Brain pericyte (primary cell): ENCODE data around the gene PDZD11.
"Not testable (repeated sequence)": the region's sequence is repeated elsewhere in the genome, so short reads cannot be mapped to it uniquely, and the experiment has no call there.

ENCODE experiments used
- DNase-seq: peaks from one replicate; pipeline ENCODE4 v3.0.0-alpha.2; 2012; ENCODE audit warnings: low read depth, low spot score

The PDZD11 gene, protein sequence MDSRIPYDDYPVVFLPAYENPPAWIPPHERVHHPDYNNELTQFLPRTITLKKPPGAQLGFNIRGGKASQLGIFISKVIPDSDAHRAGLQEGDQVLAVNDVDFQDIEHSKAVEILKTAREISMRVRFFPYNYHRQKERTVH

DNA sequence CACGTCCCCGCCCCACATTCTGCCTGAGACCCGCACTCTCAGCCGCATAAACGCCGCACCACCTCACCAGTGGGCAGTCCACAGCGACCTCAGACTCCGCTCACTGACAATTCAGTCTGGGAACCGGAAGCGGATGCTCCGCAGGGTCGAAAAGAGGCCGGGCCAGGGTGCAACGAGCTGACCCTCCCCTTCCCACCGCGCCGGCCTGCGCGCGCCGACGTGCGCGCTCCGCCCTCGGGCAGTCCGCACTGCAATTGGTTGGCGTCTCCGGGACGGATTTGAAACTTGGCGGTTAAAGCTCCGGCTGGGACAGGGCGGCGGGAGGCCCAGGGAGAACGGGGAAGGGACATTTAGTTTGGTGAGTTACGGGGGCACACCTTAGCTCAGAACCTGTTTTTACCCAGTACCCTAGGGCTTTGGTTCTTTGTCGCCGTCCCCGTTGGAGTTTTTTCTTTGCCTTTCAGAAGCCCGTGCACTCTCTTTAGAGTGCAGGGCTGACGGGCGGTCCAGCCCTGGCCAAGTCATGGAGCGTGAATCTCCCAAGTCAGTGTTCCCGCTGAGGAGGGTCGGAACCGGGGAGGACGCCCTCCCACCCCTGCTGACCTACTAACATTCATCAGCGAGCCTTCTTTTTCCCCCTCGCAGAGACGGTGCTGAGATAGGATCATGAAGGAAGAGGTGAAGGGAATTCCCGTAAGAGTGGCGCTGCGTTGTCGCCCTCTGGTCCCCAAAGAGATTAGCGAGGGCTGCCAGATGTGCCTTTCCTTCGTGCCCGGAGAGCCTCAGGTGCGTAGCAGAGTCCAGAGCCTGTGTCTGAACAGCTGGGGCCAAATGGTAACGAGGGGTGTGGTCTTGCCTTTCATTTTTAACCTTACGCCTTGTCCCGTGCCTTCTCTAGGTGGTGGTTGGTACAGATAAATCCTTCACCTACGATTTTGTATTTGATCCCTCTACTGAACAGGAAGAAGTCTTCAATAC, at the start of gene PDZD11, which contains the start of gene KIF4A:
Gene PDZD11 (minus strand): TSS at position 135 of the 978 bp plus-strand sequence. CDS start 586 bp downstream, outside the sequence.
Gene KIF4A (plus strand): TSS at position 312 of the 978 bp plus-strand sequence. CDS start 355 bp downstream, at position 667.
- DNase-seq: peak; percentile 46

DNA sequence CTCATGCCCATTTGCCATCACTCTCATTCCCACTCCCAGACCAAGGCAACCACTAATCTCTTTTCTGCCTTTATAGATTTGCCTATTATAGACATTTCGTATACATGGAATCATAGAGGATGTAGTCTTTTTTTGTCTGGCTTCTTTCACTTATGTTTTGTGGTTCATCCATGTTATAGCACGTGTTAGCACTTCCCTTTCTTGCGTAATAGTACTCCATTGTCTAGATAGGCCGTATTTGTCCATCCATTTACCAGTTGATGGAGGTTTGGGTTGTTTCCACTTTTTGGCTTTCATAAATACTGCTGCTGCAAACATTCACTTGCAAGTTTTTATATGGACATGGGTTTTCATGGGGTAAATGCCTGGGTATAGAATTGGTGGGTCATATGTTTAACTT, 48.6 kb upstream of the PDZD11 start:
- DNase-seq: no peak

DNA sequence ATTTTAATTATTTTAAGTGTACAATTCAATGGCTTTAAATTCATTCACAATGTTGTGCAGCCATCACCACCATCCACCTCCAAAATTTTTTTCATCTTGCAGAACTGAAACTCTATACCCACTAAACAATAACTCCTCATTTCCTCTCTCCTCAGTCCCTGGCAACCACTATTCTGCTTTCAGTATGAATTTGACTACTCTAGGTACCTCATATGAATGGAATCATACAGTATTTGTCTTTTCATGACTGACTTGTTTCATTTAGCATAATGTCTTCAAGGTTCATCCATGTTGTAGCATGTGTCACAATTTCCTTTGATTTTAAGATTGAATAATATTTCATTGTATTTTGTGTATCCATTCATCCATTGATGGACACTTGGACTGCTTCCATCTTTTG, 47.0 kb upstream of the PDZD11 start:
- DNase-seq: no peak

DNA sequence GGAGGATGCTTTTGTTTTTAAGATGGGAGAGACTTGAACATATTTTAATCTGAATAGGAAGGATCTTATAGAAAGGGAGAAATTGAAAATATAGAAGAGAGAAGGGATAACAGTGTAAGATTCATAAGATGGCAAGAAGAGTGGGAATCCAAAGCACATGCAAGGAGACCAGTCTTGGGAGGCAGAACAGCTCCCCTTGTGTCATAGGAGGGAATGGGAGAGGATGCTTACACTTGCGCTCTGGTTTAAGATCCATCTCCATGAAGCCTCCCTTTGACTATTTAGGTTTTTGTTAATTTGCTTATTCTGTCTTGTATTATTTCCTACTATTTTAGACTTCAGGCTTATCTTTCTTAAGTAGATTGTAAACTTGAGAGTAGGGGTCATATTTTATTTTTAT, 42.9 kb upstream of the PDZD11 start:
- no peak for DNase-seq

DNA sequence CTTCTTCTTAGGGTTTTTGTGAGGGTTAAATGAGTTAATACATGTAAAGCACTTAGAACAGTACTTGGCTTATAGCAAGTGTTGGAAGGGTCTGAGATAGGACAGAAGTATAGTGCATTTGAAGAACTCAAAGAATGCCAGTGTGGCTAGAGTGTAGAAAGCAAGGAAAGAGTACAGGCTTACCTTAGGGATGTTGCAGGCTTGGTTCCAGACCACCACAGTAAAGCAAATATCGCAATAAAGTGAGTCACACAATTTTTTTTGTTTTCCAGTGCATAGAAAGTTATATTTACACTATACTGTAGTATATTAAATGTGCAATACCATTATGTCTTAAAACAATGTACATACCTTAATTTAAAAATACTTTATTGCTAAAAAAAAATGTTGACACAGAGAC, 41.4 kb upstream of the PDZD11 start:
- DNase-seq: no peak

DNA sequence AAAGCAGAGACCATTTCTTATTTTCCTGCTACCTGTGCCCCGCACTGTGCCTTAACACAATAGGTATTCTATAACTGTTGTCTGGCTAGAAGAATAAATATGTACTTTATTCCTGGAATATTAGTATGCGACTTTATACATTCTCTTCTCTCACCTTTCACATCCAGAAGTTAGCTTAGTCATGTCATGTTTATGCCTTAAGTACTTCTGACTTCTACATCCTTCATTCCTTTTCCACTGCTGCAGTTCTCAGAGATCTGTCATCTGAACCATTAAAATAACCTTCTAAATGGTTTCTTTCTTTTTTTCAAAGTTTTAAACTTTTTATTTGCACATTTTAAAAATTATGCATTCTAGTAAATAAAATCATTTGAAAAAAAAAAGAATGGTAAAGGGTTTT, 34.6 kb upstream of the PDZD11 start:
- no peak for DNase-seq

DNA sequence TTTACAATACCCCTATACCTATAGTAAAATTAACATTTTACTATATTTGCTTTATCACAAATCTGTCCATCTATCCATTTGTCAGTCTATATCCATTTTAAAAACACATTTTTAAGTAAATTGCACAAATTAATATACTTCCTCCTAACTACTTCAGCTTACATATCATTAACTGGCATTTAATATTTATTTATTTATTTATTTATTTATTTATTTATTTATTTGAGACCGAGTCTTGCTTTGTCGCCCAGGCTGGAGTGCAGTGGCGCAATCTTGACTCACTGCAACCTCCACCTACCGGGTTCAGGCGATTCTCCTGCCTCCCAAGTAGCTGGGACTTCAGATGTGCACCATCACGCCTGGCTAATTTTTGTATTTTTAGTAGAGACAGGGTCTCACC, 33.9 kb upstream of the PDZD11 start:
- DNase-seq: not testable (repeated sequence)

DNA sequence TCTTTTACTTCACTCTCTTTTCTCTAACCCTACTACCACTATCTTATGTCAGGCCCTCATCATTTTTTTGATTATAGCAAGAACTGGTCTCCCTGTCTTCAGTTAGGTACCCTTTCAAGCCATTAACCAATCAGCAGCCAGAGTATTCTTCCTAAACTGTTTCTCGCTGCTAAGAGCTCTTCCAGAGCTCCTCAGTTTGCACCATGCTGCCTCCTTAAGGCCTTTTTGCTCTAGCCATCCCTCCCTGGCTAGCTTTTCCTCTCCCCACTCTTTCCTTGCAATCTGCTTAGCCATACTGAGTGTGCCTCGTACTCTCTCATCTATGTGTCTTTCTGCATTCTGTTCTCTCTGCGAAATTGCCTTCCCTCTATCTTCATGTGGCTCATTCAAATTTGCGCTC, 33.1 kb upstream of the PDZD11 start:
- DNase-seq: no peak

DNA sequence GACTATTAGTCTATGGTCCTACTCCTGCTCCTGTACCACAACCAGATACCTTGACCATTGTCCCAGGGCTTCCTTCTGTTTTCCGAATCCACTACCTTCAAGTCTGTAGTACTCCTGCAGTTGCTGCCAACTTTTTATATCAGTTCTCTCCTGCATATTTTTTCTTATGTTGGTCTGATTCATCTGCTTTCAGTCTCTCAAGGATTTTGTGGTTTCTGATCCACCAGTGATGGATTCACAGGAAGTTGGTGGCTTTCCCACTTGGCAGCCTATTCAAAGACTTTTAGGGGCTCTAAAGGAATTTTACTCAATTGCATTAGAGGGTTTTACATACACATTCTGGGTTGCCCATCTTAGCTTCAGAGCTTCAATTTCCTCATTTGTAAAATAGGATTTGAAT, 23.8 kb upstream of the PDZD11 start:
- no peak for DNase-seq

DNA sequence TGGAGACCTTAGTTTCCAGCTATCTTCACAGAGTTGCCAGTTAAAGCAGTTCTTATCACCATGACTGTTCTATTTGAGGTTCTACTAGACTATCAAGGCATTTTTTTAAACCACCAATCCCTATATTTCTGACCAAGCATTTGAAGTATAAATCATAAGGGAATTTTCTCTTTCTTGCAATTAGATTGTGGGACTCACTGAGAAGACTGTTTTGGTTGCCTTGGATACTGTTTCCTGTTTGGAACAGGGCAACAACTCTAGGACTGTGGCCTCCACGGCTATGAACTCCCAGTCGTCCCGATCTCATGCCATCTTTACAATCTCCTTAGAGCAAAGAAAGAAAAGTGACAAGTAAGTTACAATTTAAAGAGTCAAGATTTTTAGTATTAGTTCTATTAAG, 12.0 kb upstream of the PDZD11 start:
- DNase-seq: no peak

DNA sequence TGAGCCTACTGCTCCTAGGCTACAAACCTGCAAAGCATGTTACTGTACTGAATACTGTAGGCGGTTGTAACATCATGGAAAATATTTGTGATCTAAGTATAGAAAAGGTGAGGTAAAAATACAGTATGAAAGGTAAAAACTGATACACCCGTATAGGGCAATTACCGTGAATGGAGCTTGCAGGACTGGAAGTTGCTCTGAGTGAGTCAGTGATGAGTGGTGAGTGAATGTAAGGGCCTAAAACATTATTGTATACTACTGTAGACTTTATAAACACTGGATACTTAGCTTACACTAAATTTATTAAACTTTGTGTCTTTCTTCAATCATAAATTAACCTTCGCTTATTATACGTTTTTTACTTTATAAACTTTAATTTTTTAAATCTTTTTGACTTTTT, 3.9 kb upstream of the PDZD11 start:
- DNase-seq: no peak

DNA sequence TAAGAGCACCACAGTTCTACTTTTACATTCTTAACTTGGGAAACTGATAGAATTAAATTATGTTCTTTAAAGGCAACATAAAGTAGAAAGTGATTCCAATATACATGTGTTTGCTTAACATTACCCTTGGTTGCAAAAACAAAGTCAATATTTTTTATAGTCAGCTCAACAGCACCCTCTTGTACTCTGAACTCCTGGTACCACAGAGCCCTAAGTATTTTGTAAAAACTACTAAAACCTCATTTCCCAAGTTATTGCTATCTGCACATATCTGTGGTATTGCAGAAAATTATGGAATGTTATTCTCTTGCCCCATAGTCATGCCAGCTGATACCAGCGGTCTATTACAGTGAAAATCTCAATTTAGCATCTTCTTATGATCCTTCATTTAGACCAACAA, 3.1 kb upstream of the PDZD11 start:
- no peak for DNase-seq

DNA sequence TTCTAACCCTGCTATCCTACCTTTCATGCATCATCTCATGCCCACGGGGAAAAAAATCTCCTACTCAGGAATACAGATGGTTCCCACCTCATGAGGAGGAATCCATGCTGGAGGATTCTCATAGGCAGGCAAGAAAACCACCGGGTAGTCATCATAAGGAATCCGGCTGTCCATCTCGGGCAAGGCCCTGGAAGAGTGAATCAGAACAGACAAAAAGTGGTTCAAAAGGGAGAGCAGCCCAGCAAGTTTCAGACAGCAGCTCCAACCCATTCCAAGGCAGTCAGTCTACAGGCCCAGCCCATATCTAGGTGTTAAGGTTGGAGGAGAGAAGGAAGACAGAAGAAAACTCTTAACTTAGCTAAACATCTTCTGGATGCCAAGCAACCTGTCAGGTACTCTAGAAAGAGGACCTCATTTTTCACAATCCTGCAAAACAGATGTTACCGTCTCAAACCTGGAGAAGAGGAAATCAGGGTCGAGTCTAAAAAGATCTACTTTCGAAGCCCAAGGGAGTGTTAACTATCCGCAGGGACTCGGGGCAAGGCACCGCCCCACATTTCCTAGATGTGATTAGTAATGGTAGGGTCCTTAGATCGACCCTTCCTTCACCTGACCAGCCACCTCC, 447 bp downstream of the PDZD11 start:
- no peak for DNase-seq

DNA sequence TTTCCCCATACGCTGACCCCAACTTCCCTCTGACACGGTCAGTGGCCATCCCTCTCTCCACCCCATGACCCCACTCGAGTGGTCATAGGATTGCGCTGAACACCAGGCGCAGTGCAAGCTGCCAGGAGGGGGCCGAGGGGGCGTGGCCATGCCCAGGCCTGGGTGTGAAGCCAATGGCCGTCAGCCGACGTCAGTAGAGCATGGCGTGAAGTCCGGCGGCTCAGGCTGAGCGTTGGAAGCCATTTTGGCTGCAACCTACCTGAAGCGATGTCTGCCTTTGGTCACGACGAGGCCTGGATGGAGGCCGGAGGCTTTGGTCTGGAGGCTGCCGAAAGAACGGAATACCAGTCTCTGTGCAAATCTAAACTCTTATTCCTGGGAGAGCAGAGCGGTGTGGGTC, 7.8 kb downstream of the PDZD11 start, which contains the start of gene RAB41:
Gene RAB41 (plus strand): TSS at position 222 of the 400 bp plus-strand sequence. CDS start 46 bp downstream, at position 268.
- no peak for DNase-seq

DNA sequence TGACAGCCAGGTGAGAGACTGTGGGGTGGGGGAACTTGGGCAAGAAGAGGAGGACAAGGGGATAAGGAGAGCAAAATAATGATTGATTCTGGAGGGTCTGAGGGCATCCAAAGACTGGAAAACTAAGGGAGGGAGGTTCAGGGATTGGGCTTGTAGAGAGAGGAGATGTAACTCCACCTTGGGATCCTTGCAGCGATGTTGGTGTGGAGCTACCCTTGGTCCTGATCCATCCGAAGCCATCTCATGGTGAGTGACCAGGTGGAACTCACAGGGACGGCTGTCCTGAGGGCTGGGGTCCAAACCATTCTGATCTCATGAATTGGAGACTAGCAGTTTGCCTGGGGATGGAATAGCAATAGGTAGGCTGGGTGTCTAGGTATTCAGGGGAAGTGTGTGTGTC, 9.2 kb downstream of the PDZD11 start:
- DNase-seq: no peak

DNA sequence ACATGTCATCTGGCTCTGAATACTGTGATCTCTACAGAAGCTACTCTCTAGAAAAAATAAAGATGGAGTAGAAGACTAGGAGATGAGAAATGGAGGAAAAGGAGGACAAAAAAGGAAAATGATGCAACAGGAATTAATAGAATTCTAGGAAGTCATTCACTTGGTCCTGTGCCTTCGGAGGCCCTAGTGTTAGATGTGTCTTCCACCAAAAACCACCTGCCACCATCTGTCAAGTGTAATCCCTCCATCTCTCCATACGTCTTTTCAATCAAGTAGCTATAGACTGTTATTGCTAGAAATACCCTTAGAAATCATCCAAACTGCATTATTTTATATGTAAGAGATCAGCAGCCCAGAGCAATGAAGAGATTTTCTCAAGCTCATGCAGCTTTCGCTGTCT, 10.6 kb downstream of the PDZD11 start:
- no peak for DNase-seq

DNA sequence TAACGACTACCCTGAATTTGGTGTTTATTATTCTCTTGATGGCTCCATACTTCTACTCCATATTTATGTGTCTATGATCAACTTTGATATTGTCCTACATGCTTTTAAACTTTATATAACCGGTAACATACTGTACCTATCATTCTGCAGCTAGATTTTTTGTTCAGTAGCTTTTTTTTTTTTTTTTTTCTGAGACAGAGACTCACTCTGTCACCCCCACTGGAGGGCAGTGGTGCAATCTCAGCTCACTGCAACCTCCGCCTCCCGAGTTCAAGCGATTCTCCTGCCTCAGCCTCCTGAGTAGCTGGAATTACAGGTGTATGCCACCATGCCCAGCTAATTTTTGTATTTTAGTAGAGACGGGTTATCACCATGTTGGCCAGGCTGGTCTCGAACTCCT, 15.7 kb downstream of the PDZD11 start:
- not testable (repeated sequence) for DNase-seq

DNA sequence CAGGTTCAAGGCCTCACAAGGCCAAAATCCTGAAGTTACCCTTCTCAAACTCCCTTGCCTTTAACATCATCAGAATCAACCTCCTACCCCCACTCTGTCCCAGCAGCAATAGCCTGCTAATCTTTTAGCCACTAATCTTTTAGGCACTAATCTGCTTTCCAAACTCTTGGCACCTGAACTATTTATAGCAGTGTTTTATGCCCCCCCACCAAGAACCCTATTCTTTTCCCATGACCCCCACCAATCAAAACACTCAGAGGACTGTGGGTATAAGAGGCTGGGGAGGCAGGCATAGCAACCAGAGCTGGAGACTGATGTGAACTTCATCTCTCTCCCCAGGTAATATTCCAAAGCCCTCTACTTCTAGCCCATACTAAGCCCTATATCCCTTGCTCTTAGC, 21.7 kb downstream of the PDZD11 start, which contains the start of gene ARR3:
Gene ARR3 (plus strand): TSS at position 301 of the 400 bp plus-strand sequence. CDS start 1,052 bp downstream, outside the sequence.
- DNase-seq: no peak

DNA sequence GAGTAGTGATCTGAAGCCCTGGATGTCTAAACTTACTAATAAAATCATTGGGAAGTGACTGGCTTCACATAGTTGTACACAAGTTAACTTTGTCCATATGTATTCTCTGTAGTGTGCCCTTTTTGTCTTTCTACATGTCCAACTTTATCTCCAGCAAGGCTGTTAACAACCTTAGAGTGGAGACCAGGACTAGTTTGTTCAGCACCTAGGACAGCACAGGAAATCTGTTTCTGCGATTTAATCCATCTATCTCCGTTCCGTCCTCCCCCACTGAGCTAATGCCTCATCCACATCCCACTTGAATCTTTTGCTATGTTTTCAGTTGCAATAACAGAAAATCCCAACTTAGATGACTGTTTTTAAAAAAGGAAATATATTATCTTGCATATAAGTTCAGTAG, 24.9 kb downstream of the PDZD11 start:
- DNase-seq: no peak

DNA sequence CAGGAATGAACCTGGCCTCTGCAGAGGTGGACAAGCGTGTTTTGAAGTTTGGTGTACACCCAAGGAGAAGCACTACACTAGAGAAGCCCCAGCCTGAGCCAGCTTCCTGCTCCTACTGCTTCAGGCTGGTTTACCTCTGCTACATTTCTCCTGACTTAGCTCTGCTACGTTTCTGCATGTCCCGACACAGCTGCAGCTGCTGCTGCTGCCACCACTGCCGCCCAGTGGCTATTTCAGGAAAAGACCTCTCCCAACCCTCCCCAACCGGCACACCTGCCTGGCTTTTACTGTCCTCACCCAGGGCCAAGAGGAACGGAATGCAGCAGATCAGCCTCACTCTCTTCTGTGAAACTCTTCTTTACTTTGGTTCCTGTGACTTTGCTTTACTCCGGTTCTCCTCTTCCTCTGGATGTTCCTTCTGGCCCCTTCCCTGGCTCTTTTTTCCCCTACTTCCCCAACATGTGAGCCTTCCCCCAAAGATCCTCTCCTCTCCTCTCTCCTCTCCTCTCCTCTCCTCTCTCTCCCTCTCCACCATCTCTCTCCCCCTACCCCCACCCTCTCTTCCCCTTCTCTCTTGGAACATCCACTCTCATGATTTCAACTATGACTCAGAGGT, 26.7 kb downstream of the PDZD11 start:
- no peak for DNase-seq

DNA sequence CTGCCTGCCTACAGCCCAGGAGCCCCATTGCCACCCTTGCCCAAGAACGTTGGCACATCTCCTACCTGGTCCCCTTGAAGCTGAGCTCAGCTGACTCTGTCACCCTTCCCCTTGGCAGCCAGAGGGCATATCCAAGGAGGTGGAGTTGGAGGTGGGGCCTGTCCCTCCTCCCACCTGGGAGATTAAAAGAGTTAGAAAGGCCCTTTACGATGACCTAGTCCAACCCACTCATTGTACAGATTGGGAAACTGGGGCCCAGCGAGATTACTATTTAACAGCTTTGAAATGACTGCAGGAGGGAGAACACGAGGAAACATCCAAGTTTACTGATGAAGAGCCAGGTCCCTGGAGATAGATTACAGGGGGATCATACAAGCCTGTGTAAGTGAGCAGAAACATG, 29.6 kb downstream of the PDZD11 start, which contains the start of gene P2RY4:
Gene P2RY4 (minus strand): TSS at position 101 of the 400 bp plus-strand sequence. CDS start 580 bp downstream, outside the sequence.
- DNase-seq: no peak
